BJ (cell line): ENCODE results near the gene OR2F1. TPM values are rescaled to one million over a fixed set of nuclear protein-coding genes. Genes with fewer than 3 reads are reported as not detected.

Source experiments
- CTCF ChIA-PET: fragments of 350-600 bp; formaldehyde crosslinking; extraction: SDS; loops from one replicate; lab custom pipeline; 2021; ENCODE audit warnings: antibody characterized with exemption, inconsistent platforms; lab: Yijun Ruan, JAX
- POLR2A ChIA-PET: fragments of 300-600 bp; sonication (Branson Sonifier 250); formaldehyde crosslinking; extraction: SDS; loops from one replicate; lab custom pipeline; 2021; ENCODE audit warnings: antibody characterized with exemption; lab: Charles Lee
- DNase-seq: peaks from one replicate; pipeline ENCODE4 v3.0.0-alpha.2; 2011; ENCODE audit warnings: low read depth
- H3K27me3 ChIP-seq: 2 replicates; pipeline ENCODE4 v1.6.0; 2011; ENCODE audit warnings: low read length; ENCODE audit not compliant: control insufficient read depth, insufficient read depth
- H3K36me3 ChIP-seq: 2 replicates; pipeline ENCODE4 v1.5.1; 2011; ENCODE audit warnings: low read length; ENCODE audit not compliant: control insufficient read depth, insufficient read depth
- H3K4me3 ChIP-seq: 2 replicates; pipeline ENCODE4 v1.5.1; 2011; ENCODE audit warnings: low read depth, mild to moderate bottlenecking, control low read depth, low read length
- polyA plus RNA-seq: library from polyadenylated mRNA; depleted of rRNA; stranded (reverse); fragments of >200 nt; gene quantifications from 2 replicates; pipeline ENCODE4 v1.2.3, GENCODE V29; 2011
- TF ChIP-seq, protein P1 (sequence below): IDR thresholded peaks from 2 replicates; pipeline ENCODE4 v1.5.1; 2011; ENCODE audit warnings: low read depth, mild to moderate bottlenecking, control low read depth, inconsistent platforms, low read length, moderate library complexity; ENCODE audit not compliant: insufficient read depth

Gene OR2F1
- polyA plus RNA-seq, 1 experiment = not detected

DNA sequence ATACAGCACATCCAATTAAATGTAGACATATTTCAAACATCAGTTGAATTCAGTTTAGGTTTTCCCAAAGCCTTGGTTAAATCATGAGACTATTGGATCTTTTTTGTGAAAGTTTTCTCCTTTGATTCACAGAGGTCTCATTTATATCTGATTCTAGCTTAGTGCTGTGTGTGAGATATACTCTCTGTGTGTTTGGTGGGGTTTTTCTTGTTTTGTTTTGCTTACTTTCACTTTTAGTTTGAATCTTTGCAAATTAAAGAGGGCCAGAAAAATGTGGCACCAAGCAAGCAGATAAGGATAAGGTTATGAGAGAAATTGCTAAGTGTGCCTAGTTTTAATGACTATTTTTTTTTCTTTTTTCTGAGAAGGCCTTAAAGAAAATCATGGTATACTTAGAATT, 32.9 kb downstream of the OR2F1 start:
- Histone ChIP-seq H3K4me3 (no peak overlapping the region), H3K27me3 (no peaks in the 10 kb centered on the region), H3K36me3 (no peaks in the 10 kb centered on the region)
- TF ChIP-seq, protein P1, sequence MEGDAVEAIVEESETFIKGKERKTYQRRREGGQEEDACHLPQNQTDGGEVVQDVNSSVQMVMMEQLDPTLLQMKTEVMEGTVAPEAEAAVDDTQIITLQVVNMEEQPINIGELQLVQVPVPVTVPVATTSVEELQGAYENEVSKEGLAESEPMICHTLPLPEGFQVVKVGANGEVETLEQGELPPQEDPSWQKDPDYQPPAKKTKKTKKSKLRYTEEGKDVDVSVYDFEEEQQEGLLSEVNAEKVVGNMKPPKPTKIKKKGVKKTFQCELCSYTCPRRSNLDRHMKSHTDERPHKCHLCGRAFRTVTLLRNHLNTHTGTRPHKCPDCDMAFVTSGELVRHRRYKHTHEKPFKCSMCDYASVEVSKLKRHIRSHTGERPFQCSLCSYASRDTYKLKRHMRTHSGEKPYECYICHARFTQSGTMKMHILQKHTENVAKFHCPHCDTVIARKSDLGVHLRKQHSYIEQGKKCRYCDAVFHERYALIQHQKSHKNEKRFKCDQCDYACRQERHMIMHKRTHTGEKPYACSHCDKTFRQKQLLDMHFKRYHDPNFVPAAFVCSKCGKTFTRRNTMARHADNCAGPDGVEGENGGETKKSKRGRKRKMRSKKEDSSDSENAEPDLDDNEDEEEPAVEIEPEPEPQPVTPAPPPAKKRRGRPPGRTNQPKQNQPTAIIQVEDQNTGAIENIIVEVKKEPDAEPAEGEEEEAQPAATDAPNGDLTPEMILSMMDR = no peak
- CTCF ChIA-PET = no interaction called here
- no peak for DNase-seq
- POLR2A ChIA-PET = no interaction called here

- CTCF ChIA-PET = interaction anchor here (0.8 kb wide), 1 partner anchor 22 kb away, joined by 3 read pairs; no protein-coding TSS in a partner anchor
- H3K36me3 ChIP-seq = no peaks in the 10 kb centered on the region
- no peak overlapping the region for H3K4me3 ChIP-seq
- DNase-seq = peak; percentile 22
- POLR2A ChIA-PET = no interaction called here
- no peaks in the 10 kb centered on the region for H3K27me3 ChIP-seq
- TF ChIP-seq, protein P1 = no peak
Observed at GRCh38 chr7:143988976-143989745, 34.5 kb downstream of the OR2F1 start.

DNA sequence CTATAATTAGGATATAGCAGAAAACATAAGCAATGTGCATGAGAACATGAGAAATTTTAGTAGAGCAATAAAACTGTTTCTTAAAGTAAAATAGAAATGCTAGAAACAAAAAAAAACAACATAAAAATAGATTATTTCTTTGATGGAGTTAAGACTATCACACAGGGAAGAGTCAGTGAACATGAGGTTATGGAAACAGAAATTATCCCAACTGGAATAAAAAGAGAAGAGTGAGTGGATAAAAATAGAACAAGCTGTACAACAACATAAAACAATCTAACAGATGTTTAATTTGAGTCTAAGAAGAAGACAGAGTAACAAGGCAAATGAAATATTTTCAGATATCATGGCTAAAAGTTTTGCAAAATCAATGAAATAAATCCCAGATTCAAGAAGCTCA, 38.0 kb downstream of the OR2F1 start:
- Histone ChIP-seq H3K4me3 (no peak overlapping the region), H3K36me3 (no peaks in the 10 kb centered on the region), H3K27me3 (no peaks in the 10 kb centered on the region)
- DNase-seq = no peak
- TF ChIP-seq, protein P1 = no peak
- POLR2A ChIA-PET = no interaction called here
- CTCF ChIA-PET = no interaction called here

DNA sequence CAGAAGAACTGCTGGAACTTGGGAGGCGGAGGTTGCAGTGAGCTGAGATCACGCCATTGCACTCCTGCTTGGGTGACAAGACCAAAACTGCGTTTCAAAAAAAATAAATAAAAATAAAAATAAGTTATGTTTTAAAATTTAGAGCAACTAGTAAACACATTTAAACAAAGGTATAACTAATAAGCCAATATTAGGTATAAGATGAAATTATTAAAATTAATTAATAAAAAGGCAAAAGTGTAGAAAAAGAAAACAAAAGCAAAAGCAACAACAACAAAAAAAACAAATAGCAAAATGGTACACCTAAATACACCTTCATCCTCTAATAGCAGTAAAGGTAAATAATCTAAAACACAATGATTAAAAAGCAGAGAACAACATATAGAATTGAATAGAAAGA, 39.3 kb downstream of the OR2F1 start:
- ChIA-PET CTCF (interaction anchor here (0.7 kb wide), 1 partner anchor 31 kb away, joined by 3 read pairs; no protein-coding TSS in a partner anchor), POLR2A (no interaction called here)
- no peak overlapping the region for H3K4me3 ChIP-seq

DNA sequence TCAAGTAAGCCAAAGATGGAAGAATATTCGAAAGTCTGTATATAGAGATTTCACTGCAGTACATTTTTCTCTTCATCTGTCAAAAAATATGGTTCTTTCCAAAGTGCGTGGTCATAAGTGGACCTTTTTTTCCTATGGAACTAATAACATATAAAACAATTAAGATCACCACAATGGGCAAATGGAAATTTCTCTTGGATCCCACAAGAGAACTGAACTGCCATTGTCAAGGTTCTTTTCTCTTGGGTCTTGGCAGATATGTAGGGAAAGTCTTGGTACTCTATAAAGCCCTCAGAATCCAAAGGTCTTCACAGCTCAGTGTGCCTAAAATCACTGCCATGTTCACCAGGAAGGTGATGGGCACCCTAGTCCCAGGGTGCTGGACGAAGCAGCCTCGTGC, 45.4 kb downstream of the OR2F1 start, which contains the start of gene OR6B1:
OR6B1 (plus strand) TSS at position 301 of the 400 bp plus-strand sequence. CDS start 3,677 bp downstream, outside the sequence.
- TF ChIP-seq, protein P1 = no peak
- Histone ChIP-seq H3K27me3 (no peaks in the 10 kb centered on the region), H3K36me3 (no peaks in the 10 kb centered on the region), H3K4me3 (no peak within 1 kb of the TSS)
- ChIA-PET POLR2A (no interaction called here), CTCF (interaction anchor here (1.0 to 2.1 kb wide), 2 partner anchors 12 to 128 kb away, joined by 3 to 7 read pairs; no protein-coding TSS in a partner anchor)
- no peak for DNase-seq

More for the DNA sequence above, 39.3 kb downstream of the OR2F1 start:
- H3K36me3 ChIP-seq = no peaks in the 10 kb centered on the region
- no peaks in the 10 kb centered on the region for H3K27me3 ChIP-seq
- TF ChIP-seq, protein P1 = no peak
- no peak for DNase-seq
